Measurements from ENCODE around the gene GPR153. TPM values are rescaled to one million over a fixed set of nuclear protein-coding genes. Genes with fewer than 3 reads are reported as not detected.
"Not testable (repeated sequence)": the region's sequence is repeated elsewhere in the genome, so short reads cannot be mapped to it uniquely, and the experiment has no call there.

The GPR153 gene
- 1 to 10 TPM; 3.2 to 7.6 TPM for total RNA-seq

GRCh38 chr1:6260961-6261614 lies at the start of gene GPR153:
TSS of gene GPR153 (minus strand) at chr1:6261098. CDS start at chr1:6254905, 6,193 bp downstream.
- Histone ChIP-seq H3K27ac (peak within 1 kb of the TSS in 1 of 2 donors; percentile 38), H3K36me3 (no peaks in the 10 kb centered on the region), H3K4me3 (peak within 1 kb of the TSS; percentile 42 to 50), H3K4me1 (replicated peaks) (peaks cover 4% of the 10 kb centered on the region), H3K9me3 (no peaks in the 10 kb centered on the region), H3K27me3 (replicated peaks; ENCODE audit: insufficient read depth) (no peaks in the 10 kb centered on the region)
- no peak for DNase-seq (ENCODE audit: low spot score)
- intact Hi-C loops (cut with DNase I), result no loop called here
- peak in 1 of 4 experiments; percentile 7 for TF ChIP-seq CTCF (IDR thresholded peaks at IDR 0.05)
- TF ChIP-seq POLR2A (IDR thresholded peaks at IDR 0.05), result no peak
- 2% methylated on average over 43 of the region's 78 CpGs for WGBS

- no peak overlapping the region for H3K4me3 ChIP-seq
- DNase-seq (ENCODE audit: low spot score), result no peak
- H3K27me3 ChIP-seq (replicated peaks; ENCODE audit: insufficient read depth), result no peaks in the 10 kb centered on the region
- no peaks in the 10 kb centered on the region for H3K4me1 ChIP-seq (replicated peaks)
- no peaks in the 10 kb centered on the region for H3K36me3 ChIP-seq
- no peaks in the 10 kb centered on the region for H3K9me3 ChIP-seq
- WGBS, result 90% methylated on average over 9 of the region's 9 CpGs
- no peak for TF ChIP-seq POLR2A (IDR thresholded peaks at IDR 0.05)
- H3K27ac ChIP-seq, result no peak overlapping the region
- intact Hi-C loops (cut with DNase I), result no loop called here
Measured at GRCh38 chr1:6310116-6310848, 49.4 kb upstream of the GPR153 start.

GRCh38 chr1:6309564-6309963 lies 48.7 kb upstream of the GPR153 start:
- H3K36me3 ChIP-seq, result no peaks in the 10 kb centered on the region
- TF ChIP-seq POLR2A (IDR thresholded peaks at IDR 0.05) (no peak), CTCF (IDR thresholded peaks at IDR 0.05) (no peak), POLR2AphosphoS5 (IDR thresholded peaks at IDR 0.05) (no peak)
- no peaks in the 10 kb centered on the region for H3K27me3 ChIP-seq (replicated peaks; ENCODE audit: insufficient read depth)
- no peak overlapping the region for H3K27ac ChIP-seq
- WGBS, result 74% methylated on average over 7 of the region's 7 CpGs
- no peak overlapping the region for H3K4me3 ChIP-seq
- no peak for DNase-seq (ENCODE audit: low spot score)
- H3K4me1 ChIP-seq (replicated peaks), result no peaks in the 10 kb centered on the region
- no peaks in the 10 kb centered on the region for H3K9me3 ChIP-seq
- intact Hi-C loops (cut with DNase I), result no loop called here

- intact Hi-C loops (cut with DNase I), result no loop called here
- WGBS, result 92% methylated on average over 13 of the region's 13 CpGs
- H3K4me1 ChIP-seq (replicated peaks), result no peaks in the 10 kb centered on the region
- H3K36me3 ChIP-seq, result no peaks in the 10 kb centered on the region
- no peak overlapping the region for H3K27ac ChIP-seq
- TF ChIP-seq POLR2A (IDR thresholded peaks at IDR 0.05) (no peak), POLR2AphosphoS5 (IDR thresholded peaks at IDR 0.05) (no peak)
- H3K27me3 ChIP-seq (replicated peaks; ENCODE audit: insufficient read depth), result no peaks in the 10 kb centered on the region
- no peak overlapping the region for H3K4me3 ChIP-seq
- DNase-seq (ENCODE audit: low spot score), result no peak
- H3K9me3 ChIP-seq, result no peaks in the 10 kb centered on the region
Measured at GRCh38 chr1:6308449-6308848, 47.6 kb upstream of the GPR153 start.

- H3K4me1 ChIP-seq (replicated peaks); DNase-seq (ENCODE audit: low spot score); H3K27ac ChIP-seq; H3K4me3 ChIP-seq; H3K27me3 ChIP-seq (replicated peaks; ENCODE audit: insufficient read depth); intact Hi-C loops (cut with DNase I); H3K9me3 ChIP-seq; H3K36me3 ChIP-seq: not testable (repeated sequence)
- 90% methylated on average over 7 of the region's 7 CpGs for WGBS
Measured at GRCh38 chr1:6307682-6308081, 46.8 kb upstream of the GPR153 start.

- H3K27ac ChIP-seq, result no peak overlapping the region
- no peaks in the 10 kb centered on the region for H3K4me1 ChIP-seq (replicated peaks)
- TF ChIP-seq POLR2A (IDR thresholded peaks at IDR 0.05) (no peak), POLR2AphosphoS5 (IDR thresholded peaks at IDR 0.05) (no peak), CTCF (IDR thresholded peaks at IDR 0.05) (no peak)
- intact Hi-C loops (cut with DNase I), result no loop called here
- WGBS, result 96% methylated on average over 15 of the region's 15 CpGs
- H3K36me3 ChIP-seq, result no peaks in the 10 kb centered on the region
- DNase-seq (ENCODE audit: low spot score), result no peak
- no peaks in the 10 kb centered on the region for H3K9me3 ChIP-seq
- H3K27me3 ChIP-seq (replicated peaks; ENCODE audit: insufficient read depth), result no peaks in the 10 kb centered on the region
- H3K4me3 ChIP-seq, result no peak overlapping the region
Measured at GRCh38 chr1:6307099-6307498, 46.2 kb upstream of the GPR153 start.
